H9 (cell line): Measurements from ENCODE around the gene PHF20. TPM values are rescaled to one million over a fixed set of nuclear protein-coding genes. Genes with fewer than 3 reads are reported as not detected.
"Not testable (repeated sequence)": the region's sequence is repeated elsewhere in the genome, so short reads cannot be mapped to it uniquely, and the experiment has no call there.

Experiments used
- DNase-seq: peaks from one replicate; pipeline ENCODE4 v3.0.0-alpha.2; 2017
- H2AFZ ChIP-seq: one replicate; pipeline ENCODE4 v1.6.1; 2013; ENCODE audit warnings: mild to moderate bottlenecking, low read length, control low read depth, moderate library complexity
- H2AK5ac ChIP-seq: 2 replicates; pipeline ENCODE4 v1.6.1; 2013; ENCODE audit warnings: low read length, control low read depth, mixed read lengths; ENCODE audit not compliant: insufficient read length
- H2BK120ac ChIP-seq: one replicate; pipeline ENCODE4 v1.6.1; 2013; ENCODE audit warnings: low read depth, mild to moderate bottlenecking, low read length, control low read depth, inconsistent platforms; ENCODE audit not compliant: poor library complexity, severe bottlenecking
- H2BK12ac ChIP-seq: 2 replicates; pipeline ENCODE4 v1.6.1; 2013; ENCODE audit warnings: low read length, control low read depth, mixed read lengths, low read depth; ENCODE audit not compliant: insufficient read length
- H2BK15ac ChIP-seq: 2 replicates; pipeline ENCODE4 v1.6.1; 2013; ENCODE audit warnings: low read depth, low read length, control low read depth
- H2BK20ac ChIP-seq: one replicate; pipeline ENCODE4 v1.6.1; 2013; ENCODE audit warnings: low read depth, mild to moderate bottlenecking, low read length, control low read depth, inconsistent platforms; ENCODE audit not compliant: poor library complexity, severe bottlenecking
- H2BK5ac ChIP-seq: 2 replicates; pipeline ENCODE4 v1.6.1; 2013; ENCODE audit warnings: low read length, control low read depth, mixed read lengths; ENCODE audit not compliant: insufficient read length
- H3K14ac ChIP-seq: 2 replicates; pipeline ENCODE4 v1.6.1; 2013; ENCODE audit warnings: low read length, control low read depth; ENCODE audit not compliant: insufficient read depth
- H3K18ac ChIP-seq: 2 replicates; pipeline ENCODE4 v1.6.1; 2013; ENCODE audit warnings: low read depth, mild to moderate bottlenecking, mixed read lengths, low read length, control low read depth; ENCODE audit not compliant: insufficient read length
- H3K23ac ChIP-seq: 2 replicates; pipeline ENCODE4 v1.6.1; 2013; ENCODE audit warnings: low read length, control low read depth, mixed read lengths, low read depth; ENCODE audit not compliant: insufficient read length
- H3K23me2 ChIP-seq: 2 replicates; pipeline ENCODE4 v1.6.1; 2013; ENCODE audit warnings: low read depth, mild to moderate bottlenecking, mixed read lengths, low read length, control low read depth; ENCODE audit not compliant: insufficient read length, poor library complexity, severe bottlenecking
- H3K27ac ChIP-seq: 2 replicates; pipeline ENCODE4 v1.5.1; 2013; ENCODE audit warnings: low read length, control low read depth, mixed read lengths, low read depth; ENCODE audit not compliant: insufficient read length
- H3K27me3 ChIP-seq: 2 replicates; pipeline ENCODE4 v1.6.1; 2013; ENCODE audit warnings: low read length, control low read depth, inconsistent platforms; ENCODE audit not compliant: insufficient read depth
- H3K4ac ChIP-seq: 2 replicates; pipeline ENCODE4 v1.6.1; 2013; ENCODE audit warnings: low read depth, mild to moderate bottlenecking, control low read depth, inconsistent platforms, low read length, moderate library complexity
- H3K4me1 ChIP-seq: 2 replicates; pipeline ENCODE4 v1.6.1; 2013; ENCODE audit warnings: low read length, control low read depth, inconsistent platforms; ENCODE audit not compliant: insufficient read depth
- H3K4me2 ChIP-seq: 2 replicates; pipeline ENCODE4 v1.6.1; 2013; ENCODE audit warnings: low read length, control low read depth, mixed read lengths; ENCODE audit not compliant: insufficient read length, insufficient read depth
- H3K56ac ChIP-seq: 2 replicates; pipeline ENCODE4 v1.6.1; 2013; ENCODE audit warnings: low read depth, mild to moderate bottlenecking, mixed read lengths, low read length, control low read depth; ENCODE audit not compliant: insufficient read length
- H3K79me1 ChIP-seq: 2 replicates; pipeline ENCODE4 v1.6.1; 2013; ENCODE audit warnings: low read depth, mild to moderate bottlenecking, moderate library complexity, low read length, control low read depth, inconsistent platforms; ENCODE audit not compliant: insufficient read depth, poor library complexity, severe bottlenecking
- H3K79me2 ChIP-seq: 2 replicates; pipeline ENCODE4 v1.6.1; 2013; ENCODE audit warnings: low read length, control low read depth, inconsistent platforms; ENCODE audit not compliant: insufficient read depth
- H3K9ac ChIP-seq: 2 replicates; pipeline ENCODE4 v1.6.1; 2013; ENCODE audit warnings: low read length, control low read depth, mixed read lengths; ENCODE audit not compliant: insufficient read length; ENCODE audit errors: extremely low read depth
- H3K9me3 ChIP-seq: one replicate; pipeline ENCODE4 v1.6.1; 2013; ENCODE audit warnings: low read depth, low read length, inconsistent platforms; ENCODE audit not compliant: control insufficient read depth
- H3T11ph ChIP-seq: one replicate; pipeline ENCODE4 v1.6.1; 2013; ENCODE audit warnings: mild to moderate bottlenecking, low read length, control low read depth, inconsistent platforms
- H4K20me1 ChIP-seq: one replicate; pipeline ENCODE4 v1.6.1; 2013; ENCODE audit not compliant: control insufficient read depth, insufficient read length, insufficient read depth
- H4K5ac ChIP-seq: 2 replicates; pipeline ENCODE4 v1.6.1; 2013; ENCODE audit warnings: low read depth, mild to moderate bottlenecking, mixed read lengths, low read length, control low read depth; ENCODE audit not compliant: insufficient read length
- H4K8ac ChIP-seq: replicated peaks from 2 replicates; pipeline ENCODE4 v1.6.1; 2013; ENCODE audit warnings: low read length, control low read depth, mixed read lengths, low read depth; ENCODE audit not compliant: insufficient read length
- H4K91ac ChIP-seq: 2 replicates; pipeline ENCODE4 v1.6.1; 2013; ENCODE audit warnings: low read depth, mild to moderate bottlenecking, moderate library complexity, mixed read lengths, low read length, control low read depth; ENCODE audit not compliant: insufficient read length
- H3K27ac Mint-ChIP-seq, 3 experiments: 2 replicates in 2 of 3; 3 replicates in 1 of 3; pipeline ENCODE4 v1.8.0; 2020 to 2021; ENCODE audit warnings: mixed read lengths in 3 of 3, mild to moderate bottlenecking in 1 of 3, moderate library complexity in 1 of 3
- H3K27me3 Mint-ChIP-seq: 2 replicates; pipeline ENCODE4 v1.8.0; 2021; ENCODE audit warnings: low read depth, mild to moderate bottlenecking, moderate library complexity, mixed read lengths
- H3K36me3 Mint-ChIP-seq, 3 experiments: 2 replicates in 2 of 3; 3 replicates in 1 of 3; pipeline ENCODE4 v1.8.0; 2020 to 2021; ENCODE audit warnings: low read depth in 3 of 3, mixed read lengths in 3 of 3; ENCODE audit not compliant: insufficient read depth in 1 of 3
- H3K4me1 Mint-ChIP-seq, 2 experiments: 2 replicates each; pipeline ENCODE4 v1.8.0; 2020; ENCODE audit warnings: mixed read lengths in 2 of 2
- H3K4me3 Mint-ChIP-seq, 2 experiments: 2 replicates in 1 of 2; 3 replicates in 1 of 2; pipeline ENCODE4 v1.8.0; 2020 to 2021; ENCODE audit warnings: mild to moderate bottlenecking in 2 of 2, mixed read lengths in 2 of 2, moderate library complexity in 1 of 2
- H3K9me3 Mint-ChIP-seq, 2 experiments: 2 replicates in 1 of 2; 3 replicates in 1 of 2; pipeline ENCODE4 v1.8.0; 2020; ENCODE audit warnings: mild to moderate bottlenecking in 2 of 2, mixed read lengths in 2 of 2, moderate library complexity in 1 of 2
- CTCF ChIP-seq: fragments of 200-600 bp; sonication (generic); conservative IDR thresholded peaks from 3 replicates; pipeline ENCODE4 v1.8.0; 2021; ENCODE audit warnings: antibody characterized with exemption, mild to moderate bottlenecking
- WGBS: extraction: QIAGEN DNeasy Blood & Tissue Kit; methylation state at CpG from one replicate; pipeline ENCODE4 v1.1.7; 2013; ENCODE audit warnings: missing lambda C conversion rate, low lambda C conversion rate, mixed read lengths; ENCODE audit not compliant: insufficient read length; ENCODE audit errors: extremely low coverage; 5-methylcytosine and 5-hydroxymethylcytosine counted together
- total RNA-seq: library from RNA; stranded (reverse); gene quantifications from 2 replicates; pipeline ENCODE4 v1.2.1, GENCODE V29; 2021

PHF20 gene
- total RNA-seq, 1 experiment from 2014 or later = 50.3 TPM

DNA sequence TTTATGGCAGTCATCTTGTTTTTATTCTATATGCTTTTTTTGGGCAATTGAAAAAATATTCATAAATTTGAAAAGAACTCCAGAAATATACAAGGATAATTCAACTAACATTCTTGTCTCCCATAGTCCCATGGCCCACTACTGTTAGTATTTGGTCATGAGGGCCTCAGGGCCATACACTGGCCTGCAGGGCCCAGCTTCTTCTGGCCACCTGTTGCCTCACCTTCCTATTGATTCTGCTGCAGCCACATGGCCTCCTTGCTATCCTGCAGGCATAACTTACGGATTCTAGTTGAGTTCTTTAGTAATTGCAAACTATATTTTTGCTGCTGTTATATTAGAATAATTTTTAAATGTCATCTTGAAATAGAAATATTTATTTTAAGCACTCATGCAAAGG is 109.9 kb downstream of the PHF20 start:
- Histone ChIP-seq H3K9ac (no peak overlapping the region), H3K14ac (no peak overlapping the region), H3K27ac (no peak overlapping the region), H3K56ac (no peak overlapping the region), H3K4ac (no peak overlapping the region), H2BK120ac (no peak overlapping the region), H3K23me2 (no peaks in the 10 kb centered on the region), H2BK12ac (no peak overlapping the region), H3K9me3 (no peaks in the 10 kb centered on the region), H4K8ac (no peak overlapping the region), H3T11ph (no peak overlapping the region), H3K4me2 (no peak overlapping the region), H3K18ac (no peak overlapping the region), H4K20me1 (no peaks in the 10 kb centered on the region), H3K27me3 (no peaks in the 10 kb centered on the region), H4K91ac (no peak overlapping the region), H3K23ac (no peak overlapping the region), H2BK5ac (no peak overlapping the region), H4K5ac (no peak overlapping the region), H2AFZ (no peak overlapping the region), H3K4me1 (no peaks in the 10 kb centered on the region), H2BK20ac (no peak overlapping the region), H3K79me2 (no peaks in the 10 kb centered on the region), H3K79me1 (no peaks in the 10 kb centered on the region), H2BK15ac (no peak overlapping the region), H2AK5ac (no peak overlapping the region)
- no CpG with 5 or more reads among the region's 1 CpG for WGBS
- H3K27ac Mint-ChIP-seq = no peak overlapping the region
- H3K27me3 Mint-ChIP-seq = no peaks in the 10 kb centered on the region
- H3K4me1 Mint-ChIP-seq = peaks cover 6% of the 10 kb centered on the region in 2 experiments
- H3K4me3 Mint-ChIP-seq = no peak overlapping the region
- peaks cover 0 to 8% (median 4%) of the 10 kb centered on the region in 3 experiments; a peak in 4 of 7 replicates for H3K36me3 Mint-ChIP-seq
- DNase-seq = no peak
- no peaks in the 10 kb centered on the region for H3K9me3 Mint-ChIP-seq
- no peak for TF ChIP-seq CTCF

- not testable (repeated sequence) for H3K9me3 Mint-ChIP-seq, H3K9me3 ChIP-seq, H3K4me2 ChIP-seq, H3K56ac ChIP-seq, H3K4me3 Mint-ChIP-seq, H2BK15ac ChIP-seq, H2BK5ac ChIP-seq, H3K23ac ChIP-seq, H3K27ac Mint-ChIP-seq, H3K79me2 ChIP-seq, H3T11ph ChIP-seq, H4K5ac ChIP-seq, H3K23me2 ChIP-seq, H3K4me1 ChIP-seq, H3K4ac ChIP-seq, DNase-seq, H4K8ac ChIP-seq, H2BK120ac ChIP-seq, H4K20me1 ChIP-seq, H3K27me3 Mint-ChIP-seq, H2AFZ ChIP-seq, H3K14ac ChIP-seq, H3K79me1 ChIP-seq, H2AK5ac ChIP-seq, H3K4me1 Mint-ChIP-seq, H2BK20ac ChIP-seq, H4K91ac ChIP-seq, H3K27ac ChIP-seq, H2BK12ac ChIP-seq, H3K9ac ChIP-seq, H3K18ac ChIP-seq, H3K27me3 ChIP-seq, H3K36me3 Mint-ChIP-seq
- no CpG with 5 or more reads among the region's 9 CpGs for WGBS
These were observed 110.8 kb downstream of the PHF20 start for GRCh38 chr20:35882427-35883161.
